ENCODE results near the gene CBY1. TPM values are rescaled to one million over a fixed set of nuclear protein-coding genes. Genes with fewer than 3 reads are reported as not detected.

The CBY1 gene
- total RNA-seq, 2 experiments from 2014 or later = 3.5 to 12.8 TPM

- Histone ChIP-seq H3K4me1 (ENCODE audit: insufficient read depth, low read length, poor library complexity, severe bottlenecking) (peaks cover 27% of the 10 kb centered on the region), H3K79me2 (ENCODE audit: insufficient read depth, low read depth, low read length) (peaks cover 23% of the 10 kb centered on the region; the same call in 1 of the 2 replicates), H3K27ac (ENCODE audit: low read depth, low read length, poor library complexity, severe bottlenecking) (no peak overlapping the region), H3K4me3 (ENCODE audit: low read depth, low read length, poor library complexity, severe bottlenecking) (no peak overlapping the region), H4K20me1 (ENCODE audit: insufficient read depth, low read length) (peaks cover under 1% of the 10 kb centered on the region; the same call in 1 of the 2 replicates), H2AFZ (ENCODE audit: low read length) (no peak overlapping the region), H3K36me3 (ENCODE audit: insufficient read depth, low read length) (peaks cover 92% of the 10 kb centered on the region), H3K9me2 (ENCODE audit: insufficient read depth, low read length) (no peaks in the 10 kb centered on the region), H3K4me2 (ENCODE audit: low read length) (no peak overlapping the region), H3K9me3 (ENCODE audit: low read length) (no peaks in the 10 kb centered on the region)
- BruUV-seq (replicated peaks) = no TSS peak
- no peak for TF ChIP-seq EZH2phosphoT487 (IDR thresholded peaks at IDR 0.05; ENCODE audit: borderline replicate concordance, low read depth, low read length)
- TF ChIP-seq CTCF (conservative IDR thresholded peaks at IDR 0.05; ENCODE audit: low read length) = no peak
- CTCF ChIA-PET (ENCODE audit: unreplicated experiment) = no interaction called here
- no peak for DNase-seq (ENCODE audit: low spot score)
- intact Hi-C loops (cut with micrococcal nuclease; ENCODE audit: unreplicated experiment) = no loop called here
- POLR2A ChIA-PET = interaction anchor here (0.6 kb wide), 1 partner anchor 15 kb away, joined by 4 read pairs; no protein-coding TSS in a partner anchor
Measured at GRCh38 chr22:38694049-38694448, 37.6 kb downstream of the CBY1 start.

DNA sequence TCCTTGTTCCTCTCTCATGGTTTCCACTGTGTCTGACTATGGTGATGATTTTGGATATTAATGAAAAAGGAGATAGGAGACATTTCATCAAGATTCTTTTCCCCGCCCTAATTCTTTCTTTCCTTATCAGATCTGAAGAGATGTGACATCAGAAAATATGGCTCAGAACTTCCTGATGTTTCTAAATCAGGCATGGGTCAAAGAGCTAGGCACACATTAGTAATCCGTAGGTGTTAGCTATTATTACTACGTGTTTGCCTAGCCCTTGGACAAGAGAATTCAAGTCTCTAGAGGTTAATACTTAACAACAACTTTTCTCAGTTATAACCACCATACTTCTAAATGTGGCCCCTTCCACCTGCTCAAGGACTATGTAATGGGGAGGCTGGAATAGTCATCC is 38.5 kb downstream of the CBY1 start:
- Histone ChIP-seq H3K9me2 (ENCODE audit: insufficient read depth, low read length) (no peaks in the 10 kb centered on the region), H3K4me3 (ENCODE audit: low read depth, low read length, poor library complexity, severe bottlenecking) (no peak overlapping the region), H3K79me2 (ENCODE audit: insufficient read depth, low read depth, low read length) (peaks cover 32% of the 10 kb centered on the region), H3K4me1 (ENCODE audit: insufficient read depth, low read length, poor library complexity, severe bottlenecking) (peaks cover 36% of the 10 kb centered on the region), H2AFZ (ENCODE audit: low read length) (no peak overlapping the region), H3K4me2 (ENCODE audit: low read length) (no peak overlapping the region), H3K9me3 (ENCODE audit: low read length) (no peaks in the 10 kb centered on the region), H3K36me3 (ENCODE audit: insufficient read depth, low read length) (peaks cover 85% of the 10 kb centered on the region), H4K20me1 (ENCODE audit: insufficient read depth, low read length) (peaks cover 8% of the 10 kb centered on the region; the same call in 1 of the 2 replicates), H3K27ac (ENCODE audit: low read depth, low read length, poor library complexity, severe bottlenecking) (no peak overlapping the region)
- BruUV-seq (replicated peaks) = no TSS peak
- TF ChIP-seq EZH2phosphoT487 (IDR thresholded peaks at IDR 0.05; ENCODE audit: borderline replicate concordance, low read depth, low read length) (no peak), CTCF (conservative IDR thresholded peaks at IDR 0.05; ENCODE audit: low read length) (no peak)
- ChIA-PET CTCF (ENCODE audit: unreplicated experiment) (no interaction called here), POLR2A (no interaction called here)
- intact Hi-C loops (cut with micrococcal nuclease; ENCODE audit: unreplicated experiment) = no loop called here
- DNase-seq (ENCODE audit: low spot score) = no peak

- Histone ChIP-seq H3K27ac (ENCODE audit: low read depth, low read length, poor library complexity, severe bottlenecking) (no peak overlapping the region), H3K79me2 (ENCODE audit: insufficient read depth, low read depth, low read length) (peaks cover 37% of the 10 kb centered on the region), H3K9me2 (ENCODE audit: insufficient read depth, low read length) (no peaks in the 10 kb centered on the region), H3K4me3 (ENCODE audit: low read depth, low read length, poor library complexity, severe bottlenecking) (peak overlapping the region; percentile 9), H2AFZ (ENCODE audit: low read length) (no peak overlapping the region), H3K4me2 (ENCODE audit: low read length) (peak overlapping the region; percentile 95), H3K4me1 (ENCODE audit: insufficient read depth, low read length, poor library complexity, severe bottlenecking) (peaks cover 41% of the 10 kb centered on the region), H3K9me3 (ENCODE audit: low read length) (no peaks in the 10 kb centered on the region), H4K20me1 (ENCODE audit: insufficient read depth, low read length) (peaks cover 8% of the 10 kb centered on the region; the same call in 1 of the 2 replicates), H3K36me3 (ENCODE audit: insufficient read depth, low read length) (peaks cover 66% of the 10 kb centered on the region)
- BruUV-seq (replicated peaks) = no TSS peak
- TF ChIP-seq CTCF (conservative IDR thresholded peaks at IDR 0.05; ENCODE audit: low read length) (no peak), EZH2phosphoT487 (IDR thresholded peaks at IDR 0.05; ENCODE audit: borderline replicate concordance, low read depth, low read length) (no peak)
- ChIA-PET CTCF (ENCODE audit: unreplicated experiment) (interaction anchor here (0.5 kb wide), 1 partner anchor 482 kb away, joined by 6 read pairs; no protein-coding TSS in a partner anchor), POLR2A (interaction anchor here (0.7 to 4.7 kb wide), 3 partner anchors 11 to 40 kb away, joined by 3 to 18 read pairs (median 3); partner anchors contain the start of gene TOMM22)
- DNase-seq (ENCODE audit: low spot score) = no peak
- intact Hi-C loops (cut with micrococcal nuclease; ENCODE audit: unreplicated experiment) = no loop called here
Measured at GRCh38 chr22:38696606-38697424, 40.4 kb downstream of the CBY1 start.
